K562 (cell line): Measurements from ENCODE around the gene NUAK1. TPM values are rescaled to one million over a fixed set of nuclear protein-coding genes. Genes with fewer than 3 reads are reported as not detected.

ENCODE experiments used
- ATAC-seq: fragments of 200-7000 bp; cut with Tn5 transposase; 3 replicates; pipeline ENCODE4 v1.9.1; 2020; ENCODE audit warnings: moderate library complexity
- BruUV-seq: library from RNA; stranded (reverse); fragments of 400-500 nt; replicated peaks from 2 replicates; lab custom pipeline; 2021; lab: Mats Ljungman, UMichigan
- CTCF ChIA-PET: fragments of 300-600 bp; formaldehyde crosslinking; extraction: SDS; loops from one replicate; lab custom pipeline; 2021; ENCODE audit warnings: low intra/inter-chr PET ratio; lab: Yijun Ruan, JAX
- POLR2A ChIA-PET: fragments of 300-600, 350-650 bp; sonication (Branson Sonifier 250); formaldehyde crosslinking; extraction: SDS; loops from one replicate; lab custom pipeline; 2021; ENCODE audit warnings: antibody characterized with exemption, inconsistent platforms; lab: Yijun Ruan, JAX
- DNase-seq, 4 experiments: peaks; one replicate each; pipeline versions ENCODE4 v3.0.0 to v3.0.0-alpha.2; 2011 to 2018; ENCODE audit warnings: low spot score in 3 of 4, mixed read lengths in 3 of 4; ENCODE audit errors: extremely low read depth in 1 of 4
- FAIRE-seq: peaks from 2 replicates; lab custom pipeline; 2011; peaks lifted over from hg19 to GRCh38; lab: Jason Lieb, UNC
- H2AFZ ChIP-seq: 2 replicates; pipeline ENCODE4 v1.6.0; 2011; ENCODE audit warnings: low read depth, low read length, control low read depth, inconsistent platforms
- H3K27ac ChIP-seq: fragments of 200-600 bp; 3 replicates; pipeline ENCODE4 v1.8.0; 2011; ENCODE audit warnings: low read depth, mild to moderate bottlenecking, control low read depth, inconsistent platforms, low read length, moderate library complexity, mixed read lengths; ENCODE audit errors: extremely low read depth
- H3K27me3 ChIP-seq, 2 experiments: fragments of 300-600 bp in 1 of 2; 2 replicates in 1 of 2; 3 replicates in 1 of 2; pipeline versions ENCODE4 v1.6.0 to v1.8.0; 2011; ENCODE audit warnings: inconsistent platforms in 2 of 2, low read length in 2 of 2, mild to moderate bottlenecking in 1 of 2, mixed read lengths in 1 of 2, moderate library complexity in 1 of 2; ENCODE audit not compliant: control insufficient read depth in 2 of 2, insufficient read depth in 2 of 2
- H3K36me3 ChIP-seq: fragments of 300-600 bp; 3 replicates; pipeline ENCODE4 v1.8.0; 2011; ENCODE audit warnings: mild to moderate bottlenecking, low read length, inconsistent platforms; ENCODE audit not compliant: control insufficient read depth, insufficient read depth
- H3K4me1 ChIP-seq, 2 experiments: fragments of 200-600 bp in 1 of 2; replicated peaks in 1 of 2; 2 replicates in 1 of 2; 3 replicates in 1 of 2; pipeline versions ENCODE4 v1.5.1 to v1.8.0; 2011; ENCODE audit warnings: inconsistent platforms in 2 of 2, low read length in 2 of 2, mild to moderate bottlenecking in 1 of 2, mixed read lengths in 1 of 2, moderate library complexity in 1 of 2; ENCODE audit not compliant: control insufficient read depth in 2 of 2, insufficient read depth in 2 of 2
- H3K4me2 ChIP-seq: 2 replicates; pipeline ENCODE4 v1.6.1; 2011; ENCODE audit warnings: low read length, control low read depth, inconsistent platforms, mixed read lengths; ENCODE audit not compliant: insufficient read depth
- H3K4me3 ChIP-seq: fragments of 200-600 bp; sonication (generic), shearing (Covaris generic); 2 replicates; pipeline ENCODE4 v1.5.1; 2016; ENCODE audit warnings: control low read depth, inconsistent platforms
- H3K79me2 ChIP-seq: fragments of 200-600 bp; 3 replicates; pipeline ENCODE4 v1.8.0; 2011; ENCODE audit warnings: low read length, inconsistent platforms; ENCODE audit not compliant: control insufficient read depth, insufficient read depth
- H3K9ac ChIP-seq, 2 experiments: 2 replicates each; pipeline versions ENCODE4 v1.6.0 to v1.6.1; 2011; ENCODE audit warnings: low read depth in 2 of 2, low read length in 2 of 2, control low read depth in 1 of 2, inconsistent platforms in 1 of 2, mild to moderate bottlenecking in 1 of 2, mixed read lengths in 1 of 2; ENCODE audit not compliant: insufficient read depth in 1 of 2
- H3K9me1 ChIP-seq: one replicate; pipeline ENCODE4 v1.6.0; 2011; ENCODE audit warnings: inconsistent platforms, mild to moderate bottlenecking, low read length, moderate library complexity; ENCODE audit not compliant: control insufficient read depth, insufficient read depth
- H3K9me3 ChIP-seq: replicated peaks from 2 replicates; pipeline ENCODE4 v1.5.1; 2011; ENCODE audit warnings: low read depth, low read length, inconsistent platforms; ENCODE audit not compliant: control insufficient read depth, insufficient read depth
- H4K20me1 ChIP-seq: replicated peaks from 2 replicates; pipeline ENCODE4 v1.6.1; 2011; ENCODE audit warnings: low read length, inconsistent platforms, mixed read lengths; ENCODE audit not compliant: control insufficient read depth, insufficient read depth
- MBD2 ChIP-seq: sonication (generic); IDR thresholded peaks from 2 replicates; pipeline ENCODE4 v1.6.1; 2016; ENCODE audit warnings: low read depth, borderline replicate concordance
- RBM25 ChIP-seq: fragments of 200-400 bp; formaldehyde crosslinking; IDR thresholded peaks from 2 replicates; pipeline ENCODE4 v1.6.1; 2018; ENCODE audit warnings: low read length, low read depth, moderate library complexity; ENCODE audit not compliant: severe bottlenecking
- ZNF511 ChIP-seq: sonication (generic); formaldehyde crosslinking; IDR thresholded peaks from 2 replicates; pipeline ENCODE4 v1.8.0; 2022; ENCODE audit warnings: mild to moderate bottlenecking, missing genetic modification reagents
- WGBS: fragments of 100-300 bp; shearing (Covaris generic); methylation state at CpG from one replicate; pipeline ENCODE4 v1.1.6; 2016; ENCODE audit warnings: low coverage, mixed read lengths; ENCODE audit not compliant: insufficient coverage; ENCODE audit errors: missing lambda C conversion rate; 5-methylcytosine and 5-hydroxymethylcytosine counted together
- in situ Hi-C: fragments of 300-500 bp; cut with MboI; formaldehyde crosslinking; loops from 4 replicates; pipeline ENCODE4 v1.15.0; 2018; ENCODE audit warnings: inconsistent platforms, mixed read lengths
- intact Hi-C: fragments of 100-400 bp; cut with micrococcal nuclease; formaldehyde crosslinking; loops from 2 replicates; pipeline ENCODE4 v1.14.2; 2022
- polyA plus RNA-seq, 8 experiments: library from polyadenylated mRNA; depleted of rRNA in 4 of 8; stranded (reverse) in 5 of 8; unstranded in 3 of 8; fragments of >200 nt; fragmentation: Nextera tagmentation in 2 of 8; fragmentation: Illumina TruSeq in 1 of 8; extraction: Ambion mirVana in 2 of 8; extraction: Trizol in 1 of 8; gene quantifications; 2 replicates each; pipeline versions ENCODE4 v1.2.1 to v1.2.3, GENCODE V29; 2011 to 2014; ENCODE audit warnings: inconsistent platforms in 1 of 8, missing spikeins in 1 of 8
- total RNA-seq, 7 experiments: library from RNA; depleted of rRNA in 6 of 7; stranded (reverse); fragments of >200 nt in 6 of 7; fragmentation: Illumina TruSeq in 2 of 7; extraction: Trizol in 2 of 7; gene quantifications; 2 replicates each; pipeline versions ENCODE4 v1.2.1 to v1.2.3, GENCODE V29; 2011 to 2021; ENCODE audit warnings: low replicate concordance in 1 of 7

The NUAK1 gene
- total and polyA plus RNA-seq, 9 of the 15 experiments (the other 6 are each of a cell fraction or from before 2014, with no cell fraction given), result 0.02 TPM; not detected in 8

GRCh38 chr12:106188256-106188655, 49.5 kb upstream of the NUAK1 start (continued):
- no peak for TF ChIP-seq ZNF511 (CRISPR knock-in tag)

DNA sequence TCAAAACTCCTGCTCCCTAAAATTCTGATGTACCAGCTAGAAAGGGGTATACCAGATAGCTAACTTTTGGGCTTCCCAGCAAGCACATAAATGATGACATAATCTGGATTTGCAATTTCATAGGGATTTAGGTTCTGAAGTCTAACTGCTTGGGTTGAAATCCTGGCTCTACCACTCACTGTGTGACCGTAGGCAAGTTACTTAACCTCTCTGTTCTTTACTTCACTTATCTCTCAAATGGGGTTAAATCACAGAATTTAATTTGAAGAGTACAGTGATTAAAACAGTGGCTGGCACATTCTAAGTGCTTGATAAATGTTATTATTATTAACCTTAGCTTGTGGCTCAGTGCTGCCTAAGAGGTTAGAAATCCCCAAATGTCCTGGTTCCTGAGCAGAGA, 49.1 kb upstream of the NUAK1 start:
- in situ Hi-C loops, result no loop called here
- POLR2A ChIA-PET, result no interaction called here
- 0% methylated on average over 1 of the region's 1 CpG for WGBS

More for the DNA sequence above, 49.1 kb upstream of the NUAK1 start:
- DNase-seq (no peak), ATAC-seq (no peak), FAIRE-seq (no peak)
- 0 out of 2 replicates have a peak, but pooled peaks cover 3% of the 10 kb centered on the region for H4K20me1 ChIP-seq
- H3K4me1 ChIP-seq, result no peaks in the 10 kb centered on the region; a peak in 1 of 5 replicates
- TF ChIP-seq RBM25, result peak; percentile 52
- no peak for TF ChIP-seq MBD2
- H3K9ac ChIP-seq, result no peak overlapping the region
- H3K79me2 ChIP-seq, result no peaks in the 10 kb centered on the region
- H2AFZ ChIP-seq, result no peak overlapping the region
- H3K4me2 ChIP-seq, result no peak overlapping the region
- H3K36me3 ChIP-seq, result no peaks in the 10 kb centered on the region
- H3K27me3 ChIP-seq, result peaks cover 0 to 16% of the 10 kb centered on the region in 2 experiments; a peak in 2 of 5 replicates
- CTCF ChIA-PET, result no interaction called here
- H3K9me1 ChIP-seq, result no peaks in the 10 kb centered on the region
- H3K9me3 ChIP-seq, result no peaks in the 10 kb centered on the region
- no peak overlapping the region for H3K27ac ChIP-seq
- intact Hi-C loops, result no loop called here
- H3K4me3 ChIP-seq, result no peak overlapping the region
- no TSS peak for BruUV-seq
